Effector memory CD4-positive, alpha-beta T cell (primary cell): ENCODE measurements around the gene KRTAP2-1.
"Not testable (repeated sequence)": the region's sequence is repeated elsewhere in the genome, so short reads cannot be mapped to it uniquely, and the experiment has no call there.

Experiments used
- DNase-seq, 3 donors: peaks; one replicate each; pipeline ENCODE4 v3.0.0-alpha.2; 2020
- H3K27ac ChIP-seq: 2 replicates; pipeline ENCODE4 v1.7.0; 2013; ENCODE audit warnings: mild to moderate bottlenecking, low read length, moderate library complexity; ENCODE audit not compliant: insufficient read depth, poor library complexity, severe bottlenecking
- H3K27me3 ChIP-seq: replicated peaks from 2 replicates; pipeline ENCODE4 v1.7.0; 2013; ENCODE audit warnings: mild to moderate bottlenecking, low read length; ENCODE audit not compliant: insufficient read depth, control insufficient read depth, poor library complexity, severe bottlenecking
- H3K36me3 ChIP-seq: 2 replicates; pipeline ENCODE4 v1.7.0; 2013; ENCODE audit warnings: mild to moderate bottlenecking, low read length, moderate library complexity; ENCODE audit not compliant: control insufficient read depth, insufficient read depth
- H3K4me1 ChIP-seq: 2 replicates; pipeline ENCODE4 v1.7.0; 2013; ENCODE audit warnings: low read length, mild to moderate bottlenecking; ENCODE audit not compliant: control insufficient read depth, insufficient read depth, poor library complexity, severe bottlenecking
- H3K4me3 ChIP-seq: 2 replicates; pipeline ENCODE4 v1.7.0; 2013; ENCODE audit warnings: low read length, low read depth, mild to moderate bottlenecking; ENCODE audit not compliant: insufficient read depth, poor library complexity, severe bottlenecking
- H3K9me3 ChIP-seq: 2 replicates; pipeline ENCODE4 v1.7.0; 2013; ENCODE audit warnings: mild to moderate bottlenecking, low read length, moderate library complexity; ENCODE audit not compliant: control insufficient read depth

The KRTAP2-1 gene

DNA sequence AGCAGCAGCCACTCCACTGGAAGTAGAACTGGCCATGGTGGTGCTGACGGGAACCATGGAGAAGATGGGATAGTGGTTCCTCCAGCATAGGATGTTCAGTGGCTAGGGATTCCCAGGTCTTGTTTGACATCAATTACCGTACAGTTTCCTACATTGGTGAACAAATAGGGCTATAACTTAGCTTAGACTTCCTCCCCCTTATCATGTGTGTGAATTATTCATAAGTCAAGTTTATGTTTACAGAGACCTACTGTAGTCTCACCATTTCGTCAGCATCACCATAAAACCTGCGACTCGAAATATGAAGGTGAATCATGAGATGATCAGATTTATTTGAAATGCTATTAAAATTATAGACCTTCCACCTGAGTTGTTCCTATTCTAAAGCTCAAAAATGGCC is 11.6 kb upstream of the KRTAP2-1 start:
- Histone ChIP-seq H3K4me1 (no peaks in the 10 kb centered on the region), H3K27ac (no peak overlapping the region), H3K4me3 (no peak overlapping the region), H3K36me3 (no peaks in the 10 kb centered on the region), H3K9me3 (no peaks in the 10 kb centered on the region), H3K27me3 (peaks cover 2% of the 10 kb centered on the region)
- no peak for DNase-seq

DNA sequence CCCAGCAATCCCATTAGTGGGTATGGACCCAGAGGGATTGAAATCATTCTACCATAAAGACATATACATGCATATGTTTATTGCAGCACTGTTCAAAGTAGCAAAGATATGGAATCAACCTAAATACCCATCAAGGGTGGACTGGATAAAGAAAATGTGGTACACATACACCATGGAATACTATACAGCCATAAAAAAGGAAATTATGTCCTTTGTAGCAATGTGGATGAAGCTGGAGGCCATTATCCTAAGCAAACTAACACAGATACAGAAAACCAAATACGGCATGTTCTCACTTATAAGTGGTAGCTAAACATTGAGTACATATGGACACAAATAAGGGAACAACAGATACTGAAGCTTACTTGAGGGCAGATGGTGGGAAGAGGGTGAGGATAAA is 10.4 kb upstream of the KRTAP2-1 start:
- Histone ChIP-seq H3K27ac (no peak overlapping the region), H3K27me3 (peaks cover 2% of the 10 kb centered on the region), H3K4me3 (no peak overlapping the region), H3K9me3 (no peaks in the 10 kb centered on the region), H3K36me3 (no peaks in the 10 kb centered on the region), H3K4me1 (no peaks in the 10 kb centered on the region)
- no peak for DNase-seq

GRCh38 chr17:41055130-41055529 is 8.0 kb upstream of the KRTAP2-1 start, which contains the start of gene KRTAP2-2:
KRTAP2-2 (minus strand) TSS chr17:41055230; CDS start chr17:41055211, 19 bp downstream.
- DNase-seq, H3K27ac ChIP-seq, H3K27me3 ChIP-seq, H3K4me3 ChIP-seq, H3K9me3 ChIP-seq, H3K4me1 ChIP-seq, H3K36me3 ChIP-seq: not testable (repeated sequence)

DNA sequence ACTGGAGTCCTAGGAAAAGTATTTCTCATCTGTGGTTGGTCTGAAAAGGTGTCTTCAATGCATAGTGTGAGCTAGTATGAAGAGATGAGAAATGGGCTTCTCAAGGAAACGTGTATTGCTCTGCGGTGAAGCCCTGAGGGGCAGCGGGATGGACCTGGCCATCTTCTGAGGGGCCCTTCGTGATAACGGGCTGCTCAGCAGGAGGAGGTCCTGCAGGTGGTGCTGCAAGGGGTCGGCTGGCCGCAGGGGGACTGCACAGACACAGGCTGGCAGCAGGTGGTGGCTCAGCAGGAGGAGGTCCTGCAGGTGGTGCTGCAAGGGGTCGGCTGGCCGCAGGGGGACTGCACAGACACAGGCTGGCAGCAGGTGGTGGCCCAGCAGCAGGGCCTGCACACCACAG is 7.4 kb upstream of the KRTAP2-1 start:
- not testable (repeated sequence) for H3K4me1 ChIP-seq, H3K4me3 ChIP-seq, H3K9me3 ChIP-seq, H3K27ac ChIP-seq, H3K36me3 ChIP-seq, H3K27me3 ChIP-seq, DNase-seq

- no peak overlapping the region for H3K27ac ChIP-seq
- no peak overlapping the region for H3K4me3 ChIP-seq
- no peaks in the 10 kb centered on the region for H3K9me3 ChIP-seq
- H3K27me3 ChIP-seq = no peaks in the 10 kb centered on the region
- no peaks in the 10 kb centered on the region for H3K4me1 ChIP-seq
- DNase-seq = no peak
- H3K36me3 ChIP-seq = no peaks in the 10 kb centered on the region
Measured at GRCh38 chr17:41054025-41054424, 6.9 kb upstream of the KRTAP2-1 start.

- no peaks in the 10 kb centered on the region for H3K27me3 ChIP-seq
- H3K4me1 ChIP-seq = no peaks in the 10 kb centered on the region
- H3K36me3 ChIP-seq = no peaks in the 10 kb centered on the region
- H3K27ac ChIP-seq = no peak overlapping the region
- H3K9me3 ChIP-seq = no peaks in the 10 kb centered on the region
- no peak for DNase-seq
- H3K4me3 ChIP-seq = no peak overlapping the region
Measured at GRCh38 chr17:41052566-41052965, 5.5 kb upstream of the KRTAP2-1 start.

DNA sequence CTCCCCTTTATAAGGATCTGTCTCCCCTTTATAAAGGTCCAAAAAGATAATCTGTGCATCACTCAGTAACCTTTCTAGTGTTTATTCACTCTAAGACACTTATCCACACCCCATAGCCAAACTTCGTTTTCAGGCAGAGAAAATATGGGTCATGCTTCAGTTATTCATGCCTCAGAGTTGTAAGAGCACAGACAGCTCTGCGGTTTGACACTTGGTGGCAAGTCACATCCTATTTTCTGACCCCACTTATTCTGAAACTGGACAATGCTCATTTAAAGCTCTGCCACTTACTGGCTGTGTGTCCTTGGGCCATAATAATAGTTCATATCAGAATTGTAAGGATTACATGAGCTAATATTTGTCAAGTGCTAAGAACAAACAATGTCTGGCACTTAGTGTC is 2.0 kb upstream of the KRTAP2-1 start:
- Histone ChIP-seq H3K27me3 (no peaks in the 10 kb centered on the region), H3K4me3 (no peak overlapping the region), H3K9me3 (no peaks in the 10 kb centered on the region), H3K4me1 (no peaks in the 10 kb centered on the region), H3K36me3 (no peaks in the 10 kb centered on the region), H3K27ac (no peak overlapping the region)
- no peak for DNase-seq

DNA sequence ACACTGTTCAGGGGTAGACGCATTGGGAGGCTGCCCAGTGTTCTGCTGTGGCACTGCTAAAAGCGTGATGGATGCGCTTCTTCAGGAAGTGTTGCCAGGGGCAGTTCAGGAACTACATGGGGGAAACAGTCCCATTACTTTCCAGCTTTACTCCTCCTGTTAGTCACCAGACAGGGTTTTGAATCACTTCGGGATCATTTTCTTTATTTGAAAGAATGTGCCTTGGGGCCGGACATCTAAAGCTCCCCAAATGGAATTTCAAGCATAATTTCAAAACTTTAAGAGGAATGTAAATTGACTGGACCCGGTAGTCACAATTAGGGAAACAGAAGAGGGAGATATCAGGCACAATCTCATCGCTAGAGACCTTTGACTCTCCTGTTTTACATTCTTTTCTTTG is 1.3 kb upstream of the KRTAP2-1 start:
- Histone ChIP-seq H3K36me3 (no peaks in the 10 kb centered on the region), H3K27ac (no peak overlapping the region), H3K4me3 (no peak overlapping the region), H3K4me1 (no peaks in the 10 kb centered on the region), H3K9me3 (no peaks in the 10 kb centered on the region), H3K27me3 (no peaks in the 10 kb centered on the region)
- DNase-seq = no peak

DNA sequence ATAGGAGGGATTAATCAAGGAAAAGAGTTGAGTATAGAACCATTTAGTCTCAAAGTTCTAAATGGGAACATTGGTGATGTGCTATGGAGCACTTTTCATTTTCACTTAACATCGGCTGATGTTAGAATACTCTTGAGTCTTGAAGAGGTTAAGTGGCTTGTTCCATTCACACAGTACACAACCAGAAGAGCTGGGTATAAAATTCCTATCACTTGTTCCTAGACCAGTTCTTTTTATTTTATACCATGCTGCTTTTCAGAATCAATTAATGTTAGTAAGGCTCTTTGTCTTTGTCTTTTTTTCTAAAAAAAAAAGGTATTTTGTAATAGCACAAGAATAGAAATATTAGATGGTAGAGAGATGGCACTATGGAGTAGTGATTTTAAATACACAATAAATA is 4.2 kb downstream of the KRTAP2-1 start:
- Histone ChIP-seq H3K4me3 (no peak overlapping the region), H3K36me3 (no peaks in the 10 kb centered on the region), H3K27ac (no peak overlapping the region), H3K4me1 (no peaks in the 10 kb centered on the region), H3K9me3 (no peaks in the 10 kb centered on the region), H3K27me3 (no peaks in the 10 kb centered on the region)
- no peak for DNase-seq

- H3K4me1 ChIP-seq, DNase-seq, H3K9me3 ChIP-seq: not testable (repeated sequence)
Measured at GRCh38 chr17:41040783-41041571, 6.1 kb downstream of the KRTAP2-1 start, which contains the start of gene KRTAP1-1. KRTAP1-1 (minus strand) TSS chr17:41041450; CDS start chr17:41041397, 53 bp downstream.

More at GRCh38 chr17:41040783-41041571, 6.1 kb downstream of the KRTAP2-1 start, which contains the start of gene KRTAP1-1:
- not testable (repeated sequence) for H3K36me3 ChIP-seq, H3K27me3 ChIP-seq, H3K27ac ChIP-seq, H3K4me3 ChIP-seq
